ENCODE data around the gene ODAPH. TPM values are rescaled to one million over a fixed set of nuclear protein-coding genes. Genes with fewer than 3 reads are reported as not detected.

ODAPH gene
- total and polyA plus RNA-seq, 12 donors = 0.13 to 0.24 TPM; not detected in 10

GRCh38 chr4:75552452-75552851, 3.4 kb upstream of the ODAPH start:
- intact Hi-C loops (cut with DNase I) = no loop called here
- H3K9me3 ChIP-seq (replicated peaks in 1 of 3) = no peaks in the 10 kb centered on the region
- no peaks in the 10 kb centered on the region for H3K27me3 ChIP-seq
- H3K4me1 ChIP-seq (replicated peaks in 1 of 2) = no peaks in the 10 kb centered on the region
- H3K36me3 ChIP-seq (replicated peaks in 1 of 2) = no peaks in the 10 kb centered on the region
- DNase-seq = no peak
- no peak overlapping the region for H3K4me3 ChIP-seq
- H3K27ac ChIP-seq = no peak overlapping the region
- TF ChIP-seq CTCF (IDR thresholded peaks at IDR 0.05) (no peak), POLR2A (IDR thresholded peaks at IDR 0.05) (no peak)

GRCh38 chr4:75557696-75558095, 1.8 kb downstream of the ODAPH start:
- no peaks in the 10 kb centered on the region for H3K4me1 ChIP-seq (replicated peaks in 1 of 2)
- no peak for DNase-seq
- no peak overlapping the region for H3K4me3 ChIP-seq
- TF ChIP-seq POLR2A (IDR thresholded peaks at IDR 0.05) (no peak), CTCF (IDR thresholded peaks at IDR 0.05) (no peak)
- H3K9me3 ChIP-seq (replicated peaks in 1 of 3) = no peaks in the 10 kb centered on the region
- H3K36me3 ChIP-seq (replicated peaks in 1 of 2) = no peaks in the 10 kb centered on the region
- no peak overlapping the region for H3K27ac ChIP-seq
- no peaks in the 10 kb centered on the region for H3K27me3 ChIP-seq
- intact Hi-C loops (cut with DNase I) = no loop called here
- 72 to 88% (median 81%) methylated on average over 8 of the region's 8 CpGs for WGBS, 4 donors

GRCh38 chr4:75561789-75562188, 5.9 kb downstream of the ODAPH start:
- Histone ChIP-seq H3K36me3 (replicated peaks in 1 of 2) (no peaks in the 10 kb centered on the region), H3K4me1 (replicated peaks in 1 of 2) (no peaks in the 10 kb centered on the region), H3K4me3 (no peak overlapping the region), H3K27ac (no peak overlapping the region), H3K9me3 (replicated peaks in 1 of 3) (no peaks in the 10 kb centered on the region), H3K27me3 (no peaks in the 10 kb centered on the region)
- intact Hi-C loops (cut with DNase I) = no loop called here
- TF ChIP-seq CTCF (IDR thresholded peaks at IDR 0.05) = no peak
- no peak for TF ChIP-seq POLR2A (IDR thresholded peaks at IDR 0.05)
- no peak for DNase-seq
- WGBS, 4 donors = 63 to 72% (median 68%) methylated on average over 8 of the region's 8 CpGs

GRCh38 chr4:75564023-75564422, 8.2 kb downstream of the ODAPH start:
- DNase-seq = no peak
- H3K9me3 ChIP-seq (replicated peaks in 1 of 3) = no peaks in the 10 kb centered on the region
- no peaks in the 10 kb centered on the region for H3K4me1 ChIP-seq (replicated peaks in 1 of 2)
- H3K4me3 ChIP-seq = no peak overlapping the region
- TF ChIP-seq POLR2A (IDR thresholded peaks at IDR 0.05) (no peak), CTCF (IDR thresholded peaks at IDR 0.05) (no peak)
- H3K36me3 ChIP-seq (replicated peaks in 1 of 2) = no peaks in the 10 kb centered on the region
- H3K27ac ChIP-seq = no peak overlapping the region
- 75 to 84% (median 79%) methylated on average over 11 of the region's 11 CpGs for WGBS, 4 donors
- intact Hi-C loops (cut with DNase I) = no loop called here
- H3K27me3 ChIP-seq = no peaks in the 10 kb centered on the region
